CD14-positive monocyte (primary cell): ENCODE results near the gene TMEM181. TPM values are rescaled to one million over a fixed set of nuclear protein-coding genes. Genes with fewer than 3 reads are reported as not detected.

Experiments
- DNase-seq, 3 donors: peaks; one replicate each; pipeline ENCODE4 v3.0.0-alpha.2; 2011 to 2022
- H2AFZ ChIP-seq: 2 replicates; pipeline ENCODE4 v1.6.0; 2012; ENCODE audit warnings: mild to moderate bottlenecking, low read depth, low read length, inconsistent platforms; ENCODE audit not compliant: insufficient read depth, poor library complexity, severe bottlenecking
- H3K27ac ChIP-seq, 2 donors: 1 replicate in 1 of 2; 2 replicates in 1 of 2; pipeline ENCODE4 v1.5.1; 2012 to 2013; ENCODE audit warnings: low read length in 2 of 2, control low read depth in 1 of 2, inconsistent platforms in 1 of 2, low read depth in 1 of 2, mild to moderate bottlenecking in 1 of 2
- H3K27me3 ChIP-seq, 2 donors: one replicate each; pipeline versions ENCODE4 v1.6.0 to v1.6.1; 2011 to 2013; ENCODE audit warnings: low read length in 2 of 2; ENCODE audit not compliant: control insufficient read depth in 2 of 2, insufficient read depth in 2 of 2
- H3K36me3 ChIP-seq, 2 donors: replicated peaks in 1 of 2; 1 replicate in 1 of 2; 2 replicates in 1 of 2; pipeline versions ENCODE4 v1.5.1 to v1.6.1; 2012 to 2013; ENCODE audit warnings: low read length in 2 of 2, control low read depth in 1 of 2, inconsistent platforms in 1 of 2, mild to moderate bottlenecking in 1 of 2; ENCODE audit not compliant: insufficient read depth in 2 of 2, control insufficient read depth in 1 of 2
- H3K4me1 ChIP-seq, 2 donors: 1 replicate in 1 of 2; 2 replicates in 1 of 2; pipeline versions ENCODE4 v1.5.1 to v1.6.1; 2012 to 2013; ENCODE audit warnings: low read length in 2 of 2, control low read depth in 1 of 2, inconsistent platforms in 1 of 2, mild to moderate bottlenecking in 1 of 2, moderate library complexity in 1 of 2; ENCODE audit not compliant: insufficient read depth in 2 of 2, control insufficient read depth in 1 of 2
- H3K4me2 ChIP-seq: replicated peaks from 2 replicates; pipeline ENCODE3; 2012; ENCODE audit warnings: low read length, moderate library complexity, mild to moderate bottlenecking; ENCODE audit not compliant: poor library complexity, severe bottlenecking; ENCODE audit errors: extremely low read depth
- H3K4me3 ChIP-seq, 3 experiments: fragments of 200-600 bp in 1 of 3; sonication (generic) in 1 of 3; replicated peaks in 1 of 3; 1 replicate in 2 of 3; 2 replicates in 1 of 3; pipeline ENCODE4 v1.5.1; 2011 to 2013; ENCODE audit warnings: low read length in 3 of 3, mild to moderate bottlenecking in 3 of 3, control low read depth in 2 of 3, low read depth in 2 of 3, inconsistent platforms in 1 of 3, moderate library complexity in 1 of 3
- H3K79me2 ChIP-seq: 2 replicates; pipeline ENCODE4 v1.6.0; 2012; ENCODE audit warnings: mild to moderate bottlenecking, control low read depth, inconsistent platforms, low read length, moderate library complexity; ENCODE audit not compliant: insufficient read depth
- H3K9ac ChIP-seq: 2 replicates; pipeline ENCODE4 v1.6.0; 2017; ENCODE audit warnings: low read length, mild to moderate bottlenecking; ENCODE audit not compliant: insufficient read depth, poor library complexity, severe bottlenecking
- H3K9me3 ChIP-seq, 2 donors: replicated peaks in 1 of 2; 1 replicate in 1 of 2; 2 replicates in 1 of 2; pipeline versions ENCODE4 v1.5.1 to v1.6.1; 2012 to 2013; ENCODE audit warnings: low read length in 2 of 2, control low read depth in 1 of 2; ENCODE audit not compliant: control insufficient read depth in 1 of 2, insufficient read depth in 1 of 2
- H4K20me1 ChIP-seq: 2 replicates; pipeline ENCODE4 v1.6.0; 2012; ENCODE audit warnings: mild to moderate bottlenecking, low read length, control low read depth, moderate library complexity; ENCODE audit not compliant: insufficient read depth
- H3K27ac Mint-ChIP-seq, 7 donors: one replicate each; pipeline ENCODE4 v1.8.0; 2020; ENCODE audit warnings: mild to moderate bottlenecking in 7 of 7, mixed read lengths in 7 of 7, moderate library complexity in 6 of 7, inconsistent platforms in 2 of 7
- H3K27me3 Mint-ChIP-seq, 3 donors: one replicate each; pipeline ENCODE4 v1.8.0; 2021 to 2022; ENCODE audit warnings: low read depth in 3 of 3, mild to moderate bottlenecking in 3 of 3, mixed read lengths in 3 of 3, moderate library complexity in 3 of 3, inconsistent platforms in 1 of 3
- H3K36me3 Mint-ChIP-seq, 2 donors: one replicate each; pipeline ENCODE4 v1.8.0; 2020; ENCODE audit warnings: mixed read lengths in 2 of 2, inconsistent platforms in 1 of 2, mild to moderate bottlenecking in 1 of 2
- H3K4me1 Mint-ChIP-seq: one replicate; pipeline ENCODE4 v1.8.0; 2020; ENCODE audit warnings: mild to moderate bottlenecking, mixed read lengths
- H3K4me3 Mint-ChIP-seq, 2 donors: one replicate each; pipeline ENCODE4 v1.8.0; 2020; ENCODE audit warnings: mild to moderate bottlenecking in 2 of 2, mixed read lengths in 2 of 2, moderate library complexity in 1 of 2
- H3K9me3 Mint-ChIP-seq, 7 donors: one replicate each; pipeline ENCODE4 v1.8.0; 2020 to 2022; ENCODE audit warnings: mixed read lengths in 7 of 7, mild to moderate bottlenecking in 6 of 7, moderate library complexity in 6 of 7, inconsistent platforms in 2 of 7
- CTCF ChIP-seq: fragments of 200-600 bp; IDR thresholded peaks from one replicate; pipeline ENCODE4 v1.8.0; 2022; ENCODE audit warnings: antibody characterized with exemption, mild to moderate bottlenecking
- WGBS: methylation state at CpG from one replicate; pipeline ENCODE4 v1.1.5; 2013; ENCODE audit warnings: missing lambda C conversion rate; ENCODE audit not compliant: insufficient coverage; 5-methylcytosine and 5-hydroxymethylcytosine counted together
- intact Hi-C, 2 donors: fragments of 100-400 bp; cut with micrococcal nuclease; formaldehyde crosslinking; loops; one replicate each; pipeline versions ENCODE4 v1.15.0 to v1.15.1; 2023
- polyA plus RNA-seq, 3 donors: library from polyadenylated mRNA; depleted of rRNA in 1 of 3; unstranded in 2 of 3; stranded (reverse) in 1 of 3; fragments of 300-500 nt in 2 of 3; fragments of >200 nt in 1 of 3; fragmentation: Illumina TruSeq in 2 of 3; gene quantifications; 1 replicate in 2 of 3; 2 replicates in 1 of 3; pipeline ENCODE4 v1.2.3, GENCODE V29; 2012 to 2021

TMEM181 gene
- polyA plus RNA-seq, 3 donors, result 2.4 to 6.8 (median 2.6) TPM

- no peaks in the 10 kb centered on the region for H3K4me1 ChIP-seq
- DNase-seq, result no peak
- intact Hi-C loops, result loop anchor here in 1 of 2 donors (10.0 kb wide), 1 partner anchor 328 kb away; no protein-coding TSS in a partner anchor
- H3K36me3 Mint-ChIP-seq, result no peaks in the 10 kb centered on the region
- no peaks in the 10 kb centered on the region for H4K20me1 ChIP-seq
- no peak overlapping the region for H3K4me3 ChIP-seq
- no peak overlapping the region for H3K9ac ChIP-seq
- H3K27ac ChIP-seq, result no peak overlapping the region
- H3K4me3 Mint-ChIP-seq, result no peak overlapping the region
- H3K27me3 ChIP-seq, result no peaks in the 10 kb centered on the region
- H3K79me2 ChIP-seq, result no peaks in the 10 kb centered on the region
- WGBS, result 91% methylated on average over 4 of the region's 5 CpGs
- H3K36me3 ChIP-seq, result no peaks in the 10 kb centered on the region
- no peak for TF ChIP-seq CTCF
- H3K27ac Mint-ChIP-seq, result no peak overlapping the region
- H3K9me3 Mint-ChIP-seq, result peaks cover 0 to 2% (median 0%) of the 10 kb centered on the region in 7 donors
- H3K4me1 Mint-ChIP-seq, result no peaks in the 10 kb centered on the region
- H3K4me2 ChIP-seq, result no peak overlapping the region
- no peak overlapping the region for H2AFZ ChIP-seq
- H3K27me3 Mint-ChIP-seq, result peaks cover 4 to 7% (median 7%) of the 10 kb centered on the region in 3 donors
- H3K9me3 ChIP-seq, result no peaks in the 10 kb centered on the region
Measured at GRCh38 chr6:158552796-158553138, 7.1 kb upstream of the TMEM181 start.

GRCh38 chr6:158554611-158555361, 5.1 kb upstream of the TMEM181 start:
- TF ChIP-seq CTCF, result no peak
- Histone ChIP-seq H3K27me3 (no peaks in the 10 kb centered on the region), H3K9me3 (no peaks in the 10 kb centered on the region), H3K79me2 (no peaks in the 10 kb centered on the region), H3K4me3 (no peak overlapping the region), H3K9ac (no peak overlapping the region), H2AFZ (no peak overlapping the region), H4K20me1 (no peaks in the 10 kb centered on the region), H3K4me2 (no peak overlapping the region), H3K27ac (no peak overlapping the region), H3K4me1 (peaks cover 5 to 7% of the 10 kb centered on the region in 2 donors), H3K36me3 (no peaks in the 10 kb centered on the region)
- no peak for DNase-seq
- Mint-ChIP-seq H3K27me3 (peaks cover 4 to 7% (median 4%) of the 10 kb centered on the region in 3 donors), H3K9me3 (peaks cover 0 to 2% (median 0%) of the 10 kb centered on the region in 7 donors), H3K36me3 (no peaks in the 10 kb centered on the region), H3K27ac (no peak overlapping the region), H3K4me3 (no peak overlapping the region), H3K4me1 (peaks cover 5% of the 10 kb centered on the region)
- intact Hi-C loops, result loop anchor here (5.0 to 10.0 kb wide), 2 partner anchors 322 to 330 kb away; no protein-coding TSS in a partner anchor
- no CpG with 5 or more reads among the region's 4 CpGs for WGBS
